ENCODE results near the gene MS4A6A.
"Not testable (repeated sequence)": the region's sequence is repeated elsewhere in the genome, so short reads cannot be mapped to it uniquely, and the experiment has no call there.

Gene MS4A6A

GRCh38 chr11:60161107-60161506 is 21.8 kb downstream of the MS4A6A start:
- Mint-ChIP-seq H3K27me3 (ENCODE audit: low read depth) (no peaks in the 10 kb centered on the region), H3K27ac (no peak overlapping the region), H3K4me1 (no peaks in the 10 kb centered on the region), H3K36me3 (ENCODE audit: low read depth) (no peaks in the 10 kb centered on the region), H3K9me3 (peaks cover 2% of the 10 kb centered on the region), H3K4me3 (no peak overlapping the region)
- TF ChIP-seq CTCF (IDR thresholded peaks at IDR 0.05; ENCODE audit: unreplicated experiment in 3 of 3), result no peak

GRCh38 chr11:60159868-60160267 is 23.0 kb downstream of the MS4A6A start:
- H3K36me3 Mint-ChIP-seq (ENCODE audit: low read depth), result no peaks in the 10 kb centered on the region
- H3K9me3 Mint-ChIP-seq, result peaks cover 2% of the 10 kb centered on the region
- no peaks in the 10 kb centered on the region for H3K27me3 Mint-ChIP-seq (ENCODE audit: low read depth)
- no peaks in the 10 kb centered on the region for H3K4me1 Mint-ChIP-seq
- no peak overlapping the region for H3K27ac Mint-ChIP-seq
- H3K4me3 Mint-ChIP-seq, result no peak overlapping the region
- no peak for TF ChIP-seq CTCF (IDR thresholded peaks at IDR 0.05; ENCODE audit: unreplicated experiment in 3 of 3)

GRCh38 chr11:60159284-60159683 is 23.6 kb downstream of the MS4A6A start:
- Mint-ChIP-seq H3K4me3 (no peak overlapping the region), H3K27ac (no peak overlapping the region), H3K36me3 (ENCODE audit: low read depth) (no peaks in the 10 kb centered on the region), H3K27me3 (ENCODE audit: low read depth) (no peaks in the 10 kb centered on the region), H3K9me3 (peaks cover 2% of the 10 kb centered on the region), H3K4me1 (no peaks in the 10 kb centered on the region)
- no peak for TF ChIP-seq CTCF (IDR thresholded peaks at IDR 0.05; ENCODE audit: unreplicated experiment in 3 of 3)

GRCh38 chr11:60158636-60159035 is 24.2 kb downstream of the MS4A6A start:
- Mint-ChIP-seq H3K9me3 (peaks cover 2% of the 10 kb centered on the region), H3K4me3 (no peak overlapping the region), H3K4me1 (no peaks in the 10 kb centered on the region), H3K27ac (no peak overlapping the region), H3K27me3 (ENCODE audit: low read depth) (no peaks in the 10 kb centered on the region), H3K36me3 (ENCODE audit: low read depth) (no peaks in the 10 kb centered on the region)
- no peak for TF ChIP-seq CTCF (IDR thresholded peaks at IDR 0.05; ENCODE audit: unreplicated experiment in 3 of 3)

GRCh38 chr11:60155931-60156330 is 27.0 kb downstream of the MS4A6A start:
- Mint-ChIP-seq H3K4me3 (no peak overlapping the region), H3K27ac (no peak overlapping the region), H3K9me3 (peaks cover 5% of the 10 kb centered on the region), H3K4me1 (no peaks in the 10 kb centered on the region), H3K36me3 (ENCODE audit: low read depth) (no peaks in the 10 kb centered on the region), H3K27me3 (ENCODE audit: low read depth) (no peaks in the 10 kb centered on the region)
- no peak for TF ChIP-seq CTCF (IDR thresholded peaks at IDR 0.05; ENCODE audit: unreplicated experiment in 3 of 3)

GRCh38 chr11:60152727-60153126 is 30.2 kb downstream of the MS4A6A start:
- not testable (repeated sequence) for H3K9me3 Mint-ChIP-seq; H3K27me3 Mint-ChIP-seq (ENCODE audit: low read depth); H3K27ac Mint-ChIP-seq; H3K4me1 Mint-ChIP-seq; H3K4me3 Mint-ChIP-seq; H3K36me3 Mint-ChIP-seq (ENCODE audit: low read depth)
